Prostate gland (tissue), 2 donors: ENCODE results near the gene ANKRD13A. TPM values are rescaled to one million over a fixed set of nuclear protein-coding genes. Genes with fewer than 3 reads are reported as not detected.

Experiments
- DNase-seq: peaks from one replicate; pipeline ENCODE4 v3.0.0-alpha.2; 2019; ENCODE audit warnings: low spot score
- H3K27ac ChIP-seq, 2 donors: fragments of 200-600 bp; sonication (generic); 2 replicates each; pipeline ENCODE4 v1.5.1; 2017 to 2019
- H3K27me3 ChIP-seq: fragments of 200-600 bp; sonication (generic); replicated peaks from 2 replicates; pipeline ENCODE4 v1.5.1; 2019; ENCODE audit not compliant: insufficient read depth
- H3K36me3 ChIP-seq, 2 donors: fragments of 200-600 bp; sonication (generic); 1 replicate in 1 of 2; 2 replicates in 1 of 2; pipeline versions ENCODE4 v1.5.1 to v1.8.1; 2017 to 2019
- H3K4me1 ChIP-seq: fragments of 200-600 bp; sonication (generic); replicated peaks from 2 replicates; pipeline ENCODE4 v1.5.1; 2019
- H3K4me3 ChIP-seq, 2 donors: fragments of 200-600 bp; sonication (generic); 2 replicates each; pipeline ENCODE4 v1.5.1; 2017 to 2019
- H3K9me3 ChIP-seq: fragments of 200-600 bp; sonication (generic); 2 replicates; pipeline ENCODE4 v1.5.1; 2017
- CTCF ChIP-seq, 4 experiments: fragments of 200-600 bp in 2 of 4; fragments of 450-650 bp in 2 of 4; sonication (generic) in 2 of 4; IDR thresholded peaks; 1 replicate in 3 of 4; 2 replicates in 1 of 4; pipeline ENCODE4 v1.5.1; 2016 to 2019; ENCODE audit warnings: antibody characterized with exemption in 4 of 4, mild to moderate bottlenecking in 2 of 4, moderate library complexity in 2 of 4
- POLR2A ChIP-seq: fragments of 450-650 bp; IDR thresholded peaks from one replicate; pipeline ENCODE4 v1.6.1; 2016; ENCODE audit warnings: antibody characterized with exemption, mild to moderate bottlenecking
- POLR2AphosphoS5 ChIP-seq: sonication (generic); formaldehyde crosslinking; IDR thresholded peaks from one replicate; pipeline ENCODE4 v1.6.1; 2017; ENCODE audit warnings: antibody characterized with exemption
- WGBS: methylation state at CpG from one replicate; pipeline ENCODE4 v1.1.5; 2018; 5-methylcytosine and 5-hydroxymethylcytosine counted together
- intact Hi-C: fragments of 100-400 bp; cut with DNase I; formaldehyde crosslinking; loops from one replicate; pipeline ENCODE4 v1.14.2; 2022
- total RNA-seq, 2 donors: library from RNA; depleted of rRNA; stranded (reverse); fragments of >200 nt; gene quantifications; one replicate each; pipeline ENCODE4 v1.1.0, GENCODE V29; 2016

The ANKRD13A gene
- total RNA-seq, 2 donors from 2014 or later = 76.1 to 87.4 TPM

DNA sequence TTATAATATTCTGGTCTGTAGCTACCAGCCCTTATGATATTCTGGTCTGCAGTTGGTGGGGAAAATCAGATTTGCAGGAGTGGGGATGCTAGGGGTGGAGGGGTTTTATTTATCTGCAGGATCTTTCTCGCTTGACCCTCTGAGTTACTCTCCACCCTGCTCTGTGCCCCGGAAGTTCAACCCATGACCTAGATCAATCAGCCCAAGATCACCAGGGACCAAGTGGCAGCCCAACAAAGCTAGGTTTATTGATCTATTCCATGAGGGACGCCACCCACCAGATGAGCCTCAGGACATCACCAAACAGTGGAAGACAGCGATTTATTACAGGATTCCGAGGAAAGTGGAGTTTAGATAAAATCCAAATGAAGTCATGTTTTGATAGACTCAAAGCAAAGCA, 74.9 kb downstream of the ANKRD13A start:
- DNase-seq = no peak
- TF ChIP-seq POLR2AphosphoS5 (no peak), CTCF (IDR thresholded peaks at IDR 0.05) (no peak), POLR2A (no peak)
- H3K9me3 ChIP-seq = no peaks in the 10 kb centered on the region
- intact Hi-C loops = no loop called here
- no peak overlapping the region for H3K27ac ChIP-seq
- no peak overlapping the region for H3K4me3 ChIP-seq
- H3K27me3 ChIP-seq = no peaks in the 10 kb centered on the region
- no peaks in the 10 kb centered on the region for H3K36me3 ChIP-seq
- WGBS = 83% methylated on average over 5 of the region's 5 CpGs
- no peaks in the 10 kb centered on the region for H3K4me1 ChIP-seq

GRCh38 chr12:110075880-110076279, 76.7 kb downstream of the ANKRD13A start:
- no peak overlapping the region for H3K4me3 ChIP-seq
- H3K9me3 ChIP-seq = no peaks in the 10 kb centered on the region
- intact Hi-C loops = no loop called here
- H3K27me3 ChIP-seq = no peaks in the 10 kb centered on the region
- no peak for TF ChIP-seq CTCF (IDR thresholded peaks at IDR 0.05)
- no peak for TF ChIP-seq POLR2A
- TF ChIP-seq POLR2AphosphoS5 = no peak
- no peak overlapping the region for H3K27ac ChIP-seq
- no peaks in the 10 kb centered on the region for H3K36me3 ChIP-seq
- H3K4me1 ChIP-seq = no peaks in the 10 kb centered on the region
- WGBS = 100% methylated on average over 1 of the region's 1 CpG
- DNase-seq = no peak

DNA sequence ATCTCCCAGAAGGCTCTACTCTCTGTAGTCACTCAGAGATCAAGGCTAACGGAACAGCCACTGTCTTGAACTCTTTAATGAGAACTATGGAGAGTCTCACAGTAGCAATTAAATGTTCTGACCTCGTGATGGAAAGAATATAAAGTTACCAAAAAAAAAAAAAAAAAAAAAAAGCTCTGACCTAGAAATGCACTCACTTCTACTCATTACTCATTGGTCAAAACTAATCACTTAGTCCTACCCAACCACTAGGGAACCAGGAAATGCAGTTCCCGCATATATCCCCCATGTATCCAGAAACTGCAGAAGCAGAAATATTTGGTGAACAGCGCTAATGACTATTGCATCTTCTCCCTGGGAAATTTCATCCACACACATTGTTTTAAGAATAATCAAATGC, 78.6 kb downstream of the ANKRD13A start:
- Histone ChIP-seq H3K36me3 (no peaks in the 10 kb centered on the region), H3K27ac (no peak overlapping the region), H3K9me3 (no peaks in the 10 kb centered on the region), H3K27me3 (no peaks in the 10 kb centered on the region), H3K4me1 (no peaks in the 10 kb centered on the region), H3K4me3 (no peak overlapping the region)
- intact Hi-C loops = no loop called here
- no peak for DNase-seq
- TF ChIP-seq CTCF (IDR thresholded peaks at IDR 0.05) = no peak
- TF ChIP-seq POLR2AphosphoS5 = no peak
- 55% methylated on average over 4 of the region's 4 CpGs for WGBS

DNA sequence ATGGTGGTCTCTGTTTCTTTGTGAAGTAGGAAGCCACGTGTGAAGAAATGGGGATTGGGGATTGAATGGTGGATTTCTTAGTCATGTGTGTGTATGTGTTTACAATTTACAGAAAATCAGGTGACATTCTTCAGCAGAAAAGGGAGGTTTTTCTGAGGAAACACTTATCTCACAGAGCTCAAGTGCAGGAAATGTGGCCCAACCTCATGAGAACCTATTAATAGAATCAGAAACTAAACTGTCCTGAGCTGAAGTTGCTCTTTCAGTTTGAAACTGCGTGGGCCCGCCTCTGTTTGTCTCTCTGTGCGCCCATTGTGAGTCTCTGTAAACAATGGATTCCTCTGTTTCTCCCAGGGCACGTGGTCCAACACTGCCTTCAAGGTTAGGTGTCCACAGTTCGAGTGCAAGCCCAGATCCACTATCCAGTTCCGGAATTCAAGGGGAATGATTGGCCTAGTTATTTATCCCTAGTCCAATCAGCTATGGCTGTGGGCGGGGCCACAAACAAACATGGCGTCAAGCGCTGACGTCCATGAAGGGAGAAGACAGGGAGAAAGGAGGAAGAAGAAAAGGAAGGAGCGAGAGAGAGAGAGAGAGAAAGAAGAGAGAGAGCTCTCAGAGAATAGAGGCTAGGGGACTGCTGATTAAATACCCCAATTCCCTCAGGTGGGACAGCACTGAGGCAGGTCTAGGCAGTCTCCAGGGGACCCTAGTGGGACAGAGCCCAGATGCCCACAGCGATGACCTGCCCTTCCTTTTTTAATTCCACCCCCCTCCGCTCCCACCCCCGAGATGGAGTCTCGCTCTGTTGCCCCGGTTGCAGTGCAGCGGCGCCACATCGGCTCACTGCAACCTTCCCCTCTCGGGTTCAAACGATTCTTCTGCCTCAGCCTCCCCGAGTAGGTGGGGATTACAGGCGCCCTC, 80.5 kb downstream of the ANKRD13A start:
- Histone ChIP-seq H3K9me3 (no peaks in the 10 kb centered on the region), H3K27ac (no peak overlapping the region), H3K27me3 (no peaks in the 10 kb centered on the region), H3K36me3 (no peaks in the 10 kb centered on the region), H3K4me1 (no peaks in the 10 kb centered on the region), H3K4me3 (no peak overlapping the region)
- intact Hi-C loops = no loop called here
- no peak for TF ChIP-seq POLR2AphosphoS5
- no peak for TF ChIP-seq POLR2A
- no peak for TF ChIP-seq CTCF (IDR thresholded peaks at IDR 0.05)
- no peak for DNase-seq
- WGBS = 77% methylated on average over 24 of the region's 24 CpGs

- Histone ChIP-seq H3K4me1 (no peaks in the 10 kb centered on the region), H3K36me3 (no peaks in the 10 kb centered on the region), H3K27me3 (no peaks in the 10 kb centered on the region), H3K4me3 (no peak overlapping the region), H3K27ac (no peak overlapping the region), H3K9me3 (no peaks in the 10 kb centered on the region)
- no peak for TF ChIP-seq POLR2A
- no peak for TF ChIP-seq CTCF (IDR thresholded peaks at IDR 0.05)
- TF ChIP-seq POLR2AphosphoS5 = no peak
- DNase-seq = no peak
- WGBS = 89% methylated on average over 7 of the region's 7 CpGs
- intact Hi-C loops = no loop called here
Measured at GRCh38 chr12:110080410-110080809, 81.2 kb downstream of the ANKRD13A start.
